Raji (cell line): ENCODE results near the gene SLC2A8.

ENCODE experiments used
- POLR2A ChIP-seq: IDR thresholded peaks from 2 replicates; pipeline ENCODE4 v1.6.1; 2011; ENCODE audit warnings: low read depth, low read length, control low read depth; ENCODE audit not compliant: insufficient read depth

SLC2A8 gene

GRCh38 chr9:127396808-127397645, at the start of gene SLC2A8:
Gene SLC2A8, plus strand, starts transcription at chr9:127397169. Its CDS starts 62 bp downstream, at chr9:127397231.
- peak; percentile 64 for TF ChIP-seq POLR2A

GRCh38 chr9:127347831-127348776, 48.9 kb upstream of the SLC2A8 start:
- TF ChIP-seq POLR2A, result no peak

- TF ChIP-seq POLR2A, result no peak
These were observed 47.4 kb upstream of the SLC2A8 start for GRCh38 chr9:127349483-127350113.

- TF ChIP-seq POLR2A, result no peak
These were observed 45.5 kb upstream of the SLC2A8 start for GRCh38 chr9:127351182-127352166.

GRCh38 chr9:127353882-127354281, 43.1 kb upstream of the SLC2A8 start:
- no peak for TF ChIP-seq POLR2A

GRCh38 chr9:127356906-127357305, 40.1 kb upstream of the SLC2A8 start:
- TF ChIP-seq POLR2A, result no peak

GRCh38 chr9:127358023-127358535, 38.9 kb upstream of the SLC2A8 start:
- TF ChIP-seq POLR2A, result no peak

- no peak for TF ChIP-seq POLR2A
These were observed 38.2 kb upstream of the SLC2A8 start for GRCh38 chr9:127358770-127359169.

- TF ChIP-seq POLR2A, result no peak
These were observed 36.7 kb upstream of the SLC2A8 start for GRCh38 chr9:127360250-127360649.

- TF ChIP-seq POLR2A, result no peak
These were observed 36.1 kb upstream of the SLC2A8 start for GRCh38 chr9:127360829-127361228.

- TF ChIP-seq POLR2A, result no peak
These were observed 35.4 kb upstream of the SLC2A8 start for GRCh38 chr9:127361561-127361960.

GRCh38 chr9:127362829-127363228, 34.1 kb upstream of the SLC2A8 start:
- TF ChIP-seq POLR2A, result no peak

- TF ChIP-seq POLR2A, result no peak
These were observed 31.5 kb upstream of the SLC2A8 start for GRCh38 chr9:127365461-127365860.

GRCh38 chr9:127366594-127366993, 30.4 kb upstream of the SLC2A8 start:
- TF ChIP-seq POLR2A, result no peak
